ENCODE measurements around the gene CBFA2T2.

The CBFA2T2 gene

GRCh38 chr20:33669873-33670640 is 180.2 kb downstream of the CBFA2T2 start:
- no peak for DNase-seq

- DNase-seq = no peak
Measured at GRCh38 chr20:33670715-33671499, 181.0 kb downstream of the CBFA2T2 start.

DNA sequence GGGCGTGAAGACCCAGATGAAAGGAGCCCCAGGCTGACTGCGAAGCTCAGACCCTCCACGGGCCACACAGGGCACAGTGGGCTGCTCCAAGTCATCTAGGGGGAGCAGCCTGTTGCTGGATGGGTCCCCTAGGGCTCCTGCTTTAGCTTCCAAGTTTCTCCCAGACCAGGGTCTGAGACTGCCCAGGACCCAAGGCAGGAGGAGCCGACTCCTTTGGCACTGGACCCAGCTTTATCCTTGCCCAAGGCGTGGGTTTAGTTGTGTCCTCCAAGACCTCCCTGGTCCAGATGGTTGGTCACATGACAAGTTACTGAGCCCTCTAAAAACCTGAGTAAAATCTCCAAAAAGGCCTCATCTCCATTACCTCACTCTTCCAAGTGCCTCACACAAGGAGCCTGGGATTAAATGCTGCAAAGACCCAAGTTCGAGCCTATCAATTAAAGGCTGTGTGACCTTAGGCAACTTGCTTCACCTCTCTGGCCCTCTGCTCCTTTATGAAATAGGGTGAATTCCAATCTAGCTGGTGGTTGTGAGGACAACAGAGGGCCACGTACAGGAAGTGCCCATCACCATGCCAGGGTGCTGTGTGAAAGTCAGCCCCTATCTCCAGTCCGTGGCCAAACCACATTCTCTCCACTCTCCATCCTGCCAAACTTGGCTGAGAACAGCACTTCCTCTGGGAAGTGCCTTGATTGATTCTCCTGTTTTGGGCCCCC is 181.8 kb downstream of the CBFA2T2 start:
- no peak for DNase-seq

DNA sequence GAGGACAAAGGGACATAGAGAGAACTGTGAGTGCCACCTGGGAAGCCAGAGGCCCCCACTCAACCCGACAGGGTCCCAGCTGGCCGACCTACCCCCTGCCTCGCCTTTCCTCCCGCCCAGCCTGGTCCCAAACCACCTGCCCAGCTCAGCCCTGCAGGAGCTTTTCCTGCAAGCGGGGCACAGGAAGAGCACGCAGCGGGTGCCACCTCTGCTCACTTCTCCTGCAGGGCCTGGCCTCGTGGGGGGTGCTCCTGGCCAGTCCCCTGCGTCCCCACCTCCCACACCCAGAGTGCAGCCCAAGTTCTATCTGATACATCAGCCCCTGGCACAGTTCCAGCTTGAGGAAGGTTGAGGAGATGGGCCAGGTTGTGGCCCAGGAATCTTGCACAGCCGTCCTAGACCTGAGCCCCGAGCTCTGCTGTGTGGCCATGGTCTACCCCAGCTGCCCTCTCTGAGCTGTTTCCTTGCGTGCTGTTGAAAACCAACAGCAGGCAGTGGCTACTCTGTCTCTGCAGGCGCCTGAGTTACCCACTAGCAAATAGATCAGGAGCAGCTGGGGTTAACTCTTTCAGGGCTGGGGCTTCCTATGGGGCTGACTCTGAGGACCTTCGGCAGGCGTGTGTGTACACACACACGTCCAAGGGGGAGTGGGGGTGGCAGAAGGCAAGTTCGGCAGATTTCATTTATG is 182.7 kb downstream of the CBFA2T2 start:
- DNase-seq = no peak

DNA sequence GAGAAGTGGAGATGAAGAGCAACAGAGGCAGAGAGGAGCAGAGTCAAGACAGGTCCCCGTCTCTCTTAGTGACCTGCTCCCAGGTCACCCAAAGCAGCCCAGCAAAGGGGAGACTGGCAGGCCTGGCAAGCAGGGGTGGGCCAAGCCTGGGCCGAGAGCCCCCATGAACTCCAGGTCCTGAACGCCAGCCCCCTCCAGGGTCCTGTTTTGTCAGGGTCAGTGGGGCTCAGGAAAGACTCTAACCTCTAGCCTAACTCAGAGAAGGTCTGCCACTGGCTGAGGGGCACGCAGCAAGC is 183.2 kb downstream of the CBFA2T2 start:
- DNase-seq = no peak

DNA sequence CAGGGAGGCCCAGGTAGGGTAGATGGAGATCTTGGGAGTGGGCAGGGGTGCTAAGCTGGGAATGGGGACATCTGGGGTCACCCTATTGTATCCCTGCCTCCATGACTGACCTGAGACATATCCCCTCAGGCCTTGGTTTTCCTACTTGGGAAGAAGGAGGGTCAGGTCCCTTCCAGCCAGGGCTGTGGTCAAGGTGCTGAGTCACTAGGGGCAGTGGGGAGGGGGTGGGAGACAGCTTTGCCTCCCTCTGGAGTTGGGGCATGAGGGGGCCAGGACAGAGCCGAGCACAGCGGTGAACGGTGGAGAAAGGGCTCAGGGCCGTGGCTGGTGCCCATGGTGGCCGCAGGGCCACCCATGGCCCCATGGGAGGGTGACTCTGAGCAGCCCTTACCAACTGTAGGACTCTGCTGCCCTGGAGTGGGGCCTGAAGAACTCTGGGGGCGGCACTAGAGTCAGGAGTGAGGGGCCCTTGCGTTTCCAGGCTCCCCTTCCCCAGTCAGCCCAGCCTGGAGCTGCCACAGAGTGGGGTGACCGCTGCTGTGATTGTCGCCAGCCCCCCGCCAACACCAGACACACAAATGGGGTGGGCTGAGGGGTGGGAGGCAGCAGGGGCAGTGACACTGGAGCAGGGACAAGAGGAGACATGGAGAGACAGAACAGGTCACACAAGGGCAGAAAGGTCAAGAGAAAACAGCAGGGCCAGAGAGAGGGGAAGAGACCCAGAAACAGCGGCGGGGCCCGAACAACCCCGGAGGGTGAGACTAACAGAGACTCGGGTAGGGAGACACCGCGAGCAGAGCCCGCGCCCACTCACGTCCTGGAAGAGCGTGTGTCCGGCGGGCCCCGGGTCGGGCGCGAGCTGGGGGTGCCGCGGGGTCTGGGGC is 183.8 kb downstream of the CBFA2T2 start:
- DNase-seq = no peak

DNA sequence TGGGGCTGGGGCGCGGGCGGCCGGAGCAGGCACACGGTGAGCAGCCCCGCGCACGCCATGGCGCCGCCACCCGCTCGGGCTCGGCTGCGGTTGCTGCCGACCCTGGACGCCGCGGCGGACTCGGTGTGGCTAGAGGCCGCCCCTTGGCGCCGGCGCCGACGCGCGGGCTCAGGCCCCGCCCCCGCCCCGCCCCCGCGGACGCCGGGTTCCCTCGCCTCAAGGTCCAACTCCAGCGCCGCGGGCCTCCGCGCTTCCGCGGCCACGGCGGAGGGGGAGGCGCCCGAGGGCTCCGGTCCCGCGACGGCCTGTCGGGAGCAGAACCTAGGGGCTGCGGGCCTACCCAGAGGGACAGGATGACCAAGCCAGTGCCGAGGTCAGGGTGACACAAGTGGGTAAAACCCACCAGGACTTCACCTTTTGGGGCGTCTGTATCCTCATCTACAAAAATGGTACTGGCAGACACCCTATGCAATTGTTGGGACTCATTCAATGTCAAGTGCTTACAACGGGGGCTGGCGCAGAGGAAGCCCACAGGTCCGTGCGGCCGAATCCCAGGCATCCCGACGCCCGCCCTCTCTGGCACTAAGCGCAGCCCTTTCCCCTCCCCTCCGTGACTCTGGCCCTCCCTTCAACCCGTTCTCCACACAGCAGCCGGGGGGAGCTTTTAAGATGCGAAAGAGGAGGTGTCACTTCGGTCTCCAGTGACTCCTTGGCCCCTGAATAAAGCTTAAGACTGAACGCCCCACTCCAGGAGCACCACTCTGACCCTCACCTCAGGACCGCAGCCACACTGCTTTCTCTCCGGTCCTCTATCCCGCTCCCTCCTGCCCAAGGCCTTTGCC is 184.6 kb downstream of the CBFA2T2 start, which contains the start of gene NECAB3:
Gene NECAB3, minus strand, starts transcription at position 135 of the 842 bp plus-strand sequence. Its CDS starts 76 bp downstream, at position 59.
- peak; percentile 24 for DNase-seq

DNA sequence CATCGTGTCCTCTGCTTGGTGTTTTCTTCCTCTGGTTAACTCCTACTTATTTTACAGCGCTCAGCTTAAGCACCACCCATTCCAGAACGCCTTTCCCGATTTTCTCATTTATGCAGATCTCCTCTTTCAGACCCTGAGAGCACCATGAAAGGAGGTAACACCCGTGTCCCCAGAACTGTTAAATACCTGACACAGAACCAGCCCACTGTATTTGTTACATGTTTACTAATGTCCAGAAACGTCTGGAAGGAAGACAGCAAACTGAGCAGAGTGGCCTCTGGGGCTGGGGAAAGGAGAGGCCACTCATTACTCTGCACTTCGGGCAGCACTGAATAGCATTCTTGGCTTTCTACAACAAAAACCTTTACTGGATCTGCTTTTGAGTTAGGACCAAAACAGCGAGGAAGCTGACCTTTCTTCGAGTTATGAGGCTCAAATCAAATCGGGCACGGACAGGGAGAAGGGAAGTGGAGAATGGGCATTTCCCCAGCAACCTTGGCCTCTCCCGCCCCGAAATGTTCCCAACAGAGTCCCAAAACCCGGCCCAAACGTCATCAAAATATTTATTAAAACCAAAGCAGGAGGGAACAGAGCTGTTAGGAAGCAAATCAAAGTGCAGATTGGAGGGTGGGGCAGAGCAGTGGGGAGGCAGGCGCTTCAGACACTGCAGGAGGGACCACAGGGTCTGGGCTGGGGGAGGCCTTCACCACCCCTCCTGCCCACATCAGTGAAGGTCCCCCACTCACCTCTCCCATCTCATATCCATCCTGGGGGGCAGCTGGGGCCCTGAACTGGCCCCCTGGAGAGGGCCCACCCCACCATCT is 185.5 kb downstream of the CBFA2T2 start:
- no peak for DNase-seq

GRCh38 chr20:33676121-33676520 is 186.2 kb downstream of the CBFA2T2 start:
- no peak for DNase-seq

DNA sequence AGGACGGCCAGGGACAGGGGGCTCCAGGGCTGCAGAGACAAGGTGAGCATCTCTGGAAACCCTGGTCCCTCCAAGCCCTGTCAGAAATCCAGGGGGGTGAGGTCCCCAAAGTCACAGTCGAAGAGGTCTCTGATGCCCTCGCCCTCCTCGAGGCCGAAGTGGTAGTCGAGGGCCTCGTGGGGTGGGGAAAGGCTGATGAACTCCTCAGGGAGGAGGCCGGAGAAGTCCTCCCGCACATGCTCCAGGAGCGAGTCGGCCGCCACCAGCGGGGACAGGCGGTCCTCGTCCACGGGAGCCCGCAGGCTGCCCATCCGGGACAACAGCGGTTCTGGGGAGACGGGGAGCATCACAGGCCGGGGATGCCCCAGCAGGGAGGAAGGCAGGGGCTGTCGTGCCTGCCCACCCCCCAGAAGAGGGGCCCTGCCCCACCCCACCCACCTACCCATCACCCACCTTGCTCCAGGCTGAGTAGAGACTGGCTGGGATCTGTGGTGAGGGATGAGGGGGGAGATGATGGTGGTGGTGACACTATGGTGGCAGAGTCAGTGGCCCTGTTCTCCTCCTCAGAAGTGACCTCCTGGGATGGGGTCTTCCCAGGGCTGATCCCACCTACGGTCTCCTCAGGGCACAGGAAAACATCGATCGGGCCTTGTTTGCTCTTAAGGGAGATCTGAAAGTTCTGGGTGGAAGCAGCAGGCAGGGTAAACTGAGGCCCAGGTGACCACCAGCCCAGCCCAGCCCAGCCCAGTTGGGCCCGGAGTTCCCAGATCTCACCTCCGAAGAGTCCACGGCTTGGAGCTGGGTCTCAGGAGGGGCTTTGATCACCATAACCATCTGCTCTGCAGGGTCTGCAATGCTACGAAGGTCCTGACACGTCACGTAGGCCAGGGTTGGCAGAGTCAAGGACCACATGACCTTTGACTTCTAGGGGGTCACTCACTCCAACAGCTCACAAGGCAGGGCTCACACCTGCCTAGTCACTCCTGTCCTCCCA is 187.1 kb downstream of the CBFA2T2 start:
- no peak for DNase-seq

DNA sequence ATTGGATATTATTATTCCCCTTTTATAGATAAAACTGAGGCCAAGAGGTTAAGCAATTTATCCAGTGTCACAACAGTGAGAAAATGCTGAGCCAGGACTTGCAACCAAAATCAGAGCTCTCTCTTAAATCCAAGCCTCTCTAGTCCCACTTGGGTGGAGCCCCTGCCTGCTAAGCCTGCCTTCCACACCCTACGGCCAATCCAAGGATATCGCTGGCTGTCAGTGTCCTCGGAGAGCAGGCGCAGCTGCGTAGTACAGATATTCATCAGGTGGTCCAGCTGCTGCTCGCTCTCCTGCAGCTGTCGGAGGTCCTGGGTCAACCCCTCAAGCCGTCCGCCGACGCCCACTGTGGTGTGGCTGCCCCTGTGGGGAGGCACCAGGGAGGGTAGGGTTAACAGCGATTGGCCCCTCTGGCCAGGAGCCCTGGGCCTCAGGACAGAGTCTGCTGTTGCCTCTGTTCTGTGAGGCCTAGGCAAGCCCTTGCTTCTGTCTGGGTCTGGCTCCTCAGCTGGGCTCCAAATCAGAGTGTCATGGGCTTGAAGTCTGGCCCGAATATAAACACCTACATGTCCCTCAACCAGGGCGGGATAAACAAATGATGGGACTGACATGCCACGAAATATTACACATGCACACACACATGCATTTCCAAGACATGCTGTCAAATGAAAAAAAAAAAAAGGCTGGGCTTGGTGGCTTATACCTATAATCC is 188.3 kb downstream of the CBFA2T2 start:
- no peak for DNase-seq

DNA sequence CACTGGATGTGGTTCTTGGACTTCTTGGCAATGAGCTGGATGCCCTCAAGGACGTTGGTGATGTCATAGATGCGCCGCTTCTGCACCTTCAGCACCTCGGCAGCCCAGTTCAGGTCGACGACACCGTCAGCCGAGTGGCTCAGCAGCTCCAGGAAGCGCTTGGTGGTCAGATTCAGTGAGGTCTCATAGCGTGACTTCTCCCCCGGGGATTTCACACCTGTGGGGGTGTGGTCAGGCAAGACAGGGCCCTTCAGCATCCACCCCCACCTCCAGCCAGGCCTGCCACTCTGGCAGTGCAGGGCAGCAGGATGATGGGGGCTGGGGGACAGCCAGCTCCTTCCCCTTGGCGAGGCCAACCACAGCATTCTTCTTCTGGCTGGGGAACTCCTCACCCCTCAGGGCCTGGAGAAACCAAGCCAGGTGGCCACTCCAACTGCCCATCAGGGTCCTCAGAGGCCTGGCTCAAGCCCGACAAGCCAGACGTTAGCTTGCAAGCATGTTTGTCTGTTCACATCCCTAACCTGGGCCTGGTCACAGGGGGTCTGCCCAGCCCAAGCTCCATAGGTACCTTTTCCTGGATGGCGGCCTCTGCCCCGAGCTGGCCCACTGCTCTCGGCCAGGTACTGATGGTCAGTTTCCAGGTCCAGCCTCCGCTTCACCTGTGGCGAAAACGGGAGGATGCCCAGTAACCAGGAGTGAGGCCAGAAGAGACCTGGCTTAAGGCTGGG is 190.0 kb downstream of the CBFA2T2 start:
- no peak for DNase-seq

DNA sequence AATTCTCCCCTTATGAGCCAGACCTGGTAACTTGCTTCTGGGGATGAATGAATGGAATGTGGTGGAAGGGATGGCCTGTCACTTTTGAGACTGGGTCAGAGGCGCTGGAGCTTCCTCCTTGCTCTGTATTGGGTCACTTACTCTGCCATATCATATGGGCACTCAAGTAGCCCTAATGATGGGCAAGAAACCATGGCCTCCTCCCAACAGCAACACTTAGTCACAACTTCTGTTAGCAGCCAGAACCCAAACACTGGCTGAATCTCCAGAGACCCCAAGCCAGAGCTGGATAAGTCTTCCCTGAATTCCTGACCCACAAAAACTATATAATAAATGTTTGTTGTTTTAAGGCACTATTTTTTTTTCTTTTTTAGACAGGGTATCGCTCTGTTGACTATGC is 190.8 kb downstream of the CBFA2T2 start:
- DNase-seq = no peak

DNA sequence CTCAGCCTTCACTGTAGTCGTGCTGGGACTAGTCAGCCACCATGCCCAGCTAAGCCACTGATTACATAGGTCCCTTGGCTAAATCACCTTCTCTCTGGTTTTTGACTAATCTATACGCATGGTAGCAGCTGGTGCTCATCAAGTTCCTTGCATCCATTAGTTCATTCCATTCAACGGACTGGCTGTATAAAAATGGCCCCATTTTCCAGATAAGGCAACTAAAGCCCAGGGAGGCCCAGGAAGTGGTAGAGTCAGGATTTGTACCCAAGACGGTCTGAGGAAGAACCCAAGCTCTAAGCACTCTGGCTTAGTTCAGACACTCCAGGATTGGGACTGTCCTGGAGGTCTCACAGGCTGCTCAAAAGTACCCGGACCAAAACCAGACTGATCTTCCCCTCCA is 191.4 kb downstream of the CBFA2T2 start:
- no peak for DNase-seq

GRCh38 chr20:33681728-33682353 is 191.9 kb downstream of the CBFA2T2 start:
- DNase-seq = no peak

GRCh38 chr20:33684533-33685327 is 194.8 kb downstream of the CBFA2T2 start:
- DNase-seq = no peak
